NCI-H345 treated with DMSO at 0.1 percent for 48 hours (cell line): Measurements from ENCODE around the gene BTD.

Experiments used
- DNase-seq: peaks from one replicate; lab custom pipeline; 2025; ENCODE audit not compliant: unreplicated experiment; lab: John Stamatoyannopoulos, UW

BTD gene

DNA sequence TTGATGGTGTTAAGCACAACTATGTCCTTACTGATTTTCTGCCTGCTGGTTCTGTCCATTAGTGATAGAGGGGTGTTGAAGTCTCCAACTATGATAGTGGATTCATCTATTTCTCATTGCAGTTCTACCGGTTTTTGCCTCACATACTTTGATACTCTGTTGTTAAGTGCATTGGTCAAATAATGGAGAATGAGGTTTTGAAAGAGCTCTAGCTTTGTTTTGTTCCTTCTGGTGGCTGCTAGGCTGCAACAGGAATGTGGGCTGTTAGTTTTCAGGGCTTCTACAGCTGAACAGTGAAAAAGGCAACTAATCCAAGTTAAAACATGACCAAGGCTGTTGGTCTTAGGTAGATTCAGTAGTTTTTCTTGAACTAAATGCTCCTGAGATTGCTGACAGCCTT lies 62.6 kb downstream of the BTD start:
- no peak for DNase-seq

DNA sequence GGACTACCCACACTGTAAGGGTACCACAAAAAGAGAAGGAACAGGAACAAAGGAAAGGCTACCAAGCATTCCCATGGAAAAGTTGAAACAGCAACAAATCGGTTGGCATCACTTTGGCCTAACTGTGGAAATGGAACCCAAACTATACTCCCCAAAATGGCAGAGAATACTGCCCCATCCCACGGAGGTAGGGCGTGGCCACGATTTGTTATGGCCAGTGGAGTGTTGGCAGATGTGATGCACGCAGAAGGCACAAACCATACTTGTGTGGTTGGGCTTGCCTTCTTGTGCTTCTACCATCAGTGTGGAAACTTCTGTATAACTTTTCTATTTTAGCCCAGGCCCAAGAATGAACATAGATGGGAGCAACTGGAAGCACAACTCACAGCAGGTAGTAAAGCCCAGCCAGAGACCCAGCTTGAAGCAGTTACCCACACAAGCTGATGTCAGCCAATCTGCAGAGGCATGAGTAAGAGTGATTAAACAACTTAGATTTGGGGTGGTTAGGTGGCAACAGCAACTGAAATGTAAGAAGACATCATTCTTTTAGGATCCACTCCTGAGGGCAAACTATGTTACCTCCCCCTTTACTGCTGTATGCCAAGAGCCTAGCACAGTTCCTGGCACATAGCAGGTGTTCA lies 64.1 kb downstream of the BTD start:
- DNase-seq: no peak

DNA sequence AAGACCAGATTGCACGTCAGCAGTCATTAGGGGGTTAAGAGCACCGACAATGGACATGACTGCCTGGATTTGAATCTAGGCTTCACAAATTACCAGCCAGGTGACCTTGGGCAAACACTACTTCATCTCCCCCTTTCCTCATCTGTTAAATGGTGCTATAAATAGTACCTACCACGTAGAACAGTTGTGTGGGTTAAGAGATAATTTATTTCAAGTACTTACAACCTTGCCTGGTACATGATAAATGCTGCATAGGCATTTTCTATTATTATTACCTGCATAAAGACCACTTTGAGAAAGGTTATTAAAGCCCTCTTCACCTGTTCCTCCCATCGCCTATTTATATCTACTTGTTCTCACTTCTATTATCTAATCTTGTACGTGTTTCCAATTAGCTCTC lies 64.7 kb downstream of the BTD start:
- no peak for DNase-seq

DNA sequence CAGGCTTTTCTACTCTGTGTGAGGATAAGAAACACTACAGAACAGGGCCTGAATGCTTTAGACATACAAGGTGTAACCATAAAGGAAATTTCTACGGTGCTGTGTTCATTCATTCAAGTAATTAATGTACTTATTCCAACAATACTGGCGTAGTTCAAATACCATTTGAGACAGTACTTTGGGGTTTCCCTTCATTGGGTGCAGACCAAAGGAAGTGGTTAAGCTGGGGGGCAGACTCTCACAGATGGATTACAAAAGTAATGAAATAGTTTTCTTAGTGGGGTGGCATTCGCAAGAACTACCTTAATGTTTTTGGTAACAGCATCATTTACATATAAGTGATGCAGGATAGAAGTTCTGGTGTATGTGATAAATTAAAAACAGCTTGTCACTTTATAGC lies 65.9 kb downstream of the BTD start:
- DNase-seq: no peak

DNA sequence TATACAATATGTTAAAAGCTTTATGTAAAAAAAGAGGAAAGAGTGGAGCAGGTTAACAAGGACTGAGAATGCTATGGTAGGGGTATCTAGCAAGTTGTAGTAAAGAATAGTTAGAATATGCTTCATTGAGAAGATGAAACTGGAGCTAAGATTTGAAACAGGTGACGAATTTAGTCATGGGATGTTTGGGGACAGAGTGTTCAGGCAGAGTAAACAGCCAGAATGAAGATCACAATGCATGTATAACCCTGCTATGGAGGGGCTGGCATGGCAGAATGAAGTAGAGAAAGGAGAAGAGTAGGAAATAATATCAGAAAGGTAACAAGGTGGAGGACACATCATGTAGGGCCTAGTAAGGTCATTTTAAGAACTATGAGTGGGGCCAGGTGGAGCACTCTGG lies 72.0 kb downstream of the BTD start:
- DNase-seq: no peak

DNA sequence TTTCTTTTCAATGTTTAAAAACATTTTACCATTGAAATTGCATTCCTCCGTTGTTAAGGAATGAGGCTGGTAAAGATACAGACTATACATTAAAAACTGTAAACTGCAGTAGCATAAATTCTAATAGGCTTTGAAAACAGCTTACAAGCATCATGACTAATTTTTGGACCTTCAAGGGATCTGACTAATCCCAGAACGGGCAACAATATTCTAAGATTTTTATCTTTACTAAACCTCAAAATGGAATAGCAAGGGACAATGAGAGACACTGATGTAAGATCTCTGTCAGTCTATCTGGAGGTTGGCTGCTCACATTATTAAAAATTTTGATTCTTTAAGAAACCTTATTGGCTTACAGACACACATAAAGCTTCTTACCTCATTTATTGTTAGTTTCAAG lies 74.7 kb downstream of the BTD start:
- no peak for DNase-seq

DNA sequence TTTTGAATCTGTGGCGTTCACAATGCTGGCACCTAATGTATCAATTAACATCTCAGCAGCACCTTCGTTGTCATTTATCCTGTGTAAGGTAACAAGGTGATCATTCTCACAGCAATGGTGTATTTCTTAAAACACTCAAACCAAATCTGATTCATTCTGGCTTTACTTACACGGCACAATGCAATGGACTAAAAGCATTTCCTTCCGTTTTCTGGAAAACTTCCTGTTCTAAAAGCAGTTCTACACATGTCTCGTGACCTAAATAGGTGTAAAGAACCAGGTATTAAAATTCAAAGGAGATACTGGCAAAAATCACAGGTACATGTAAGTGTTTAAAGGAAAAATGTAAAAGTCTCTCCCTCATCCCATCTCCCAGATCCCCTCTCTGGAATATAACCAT lies 77.8 kb downstream of the BTD start:
- no peak for DNase-seq

DNA sequence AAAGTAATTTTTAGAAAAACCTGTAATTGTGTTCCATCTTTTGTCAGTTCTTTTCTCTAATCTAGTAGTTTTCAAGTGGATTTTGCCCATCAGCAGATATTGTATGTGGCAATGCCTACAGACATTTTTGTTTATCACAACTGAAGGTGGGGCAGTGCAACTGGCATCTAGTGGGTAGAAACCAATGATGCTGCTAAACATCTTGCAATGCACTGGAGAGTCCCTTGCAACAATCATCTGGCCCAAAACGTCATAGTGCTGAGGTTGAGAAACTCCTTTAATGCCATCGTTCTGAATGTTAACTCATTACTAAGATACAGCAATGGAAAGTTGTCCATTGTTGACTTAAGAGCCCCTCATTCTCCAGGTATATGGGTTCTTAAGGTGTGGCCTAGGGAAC lies 80.1 kb downstream of the BTD start:
- DNase-seq: no peak

DNA sequence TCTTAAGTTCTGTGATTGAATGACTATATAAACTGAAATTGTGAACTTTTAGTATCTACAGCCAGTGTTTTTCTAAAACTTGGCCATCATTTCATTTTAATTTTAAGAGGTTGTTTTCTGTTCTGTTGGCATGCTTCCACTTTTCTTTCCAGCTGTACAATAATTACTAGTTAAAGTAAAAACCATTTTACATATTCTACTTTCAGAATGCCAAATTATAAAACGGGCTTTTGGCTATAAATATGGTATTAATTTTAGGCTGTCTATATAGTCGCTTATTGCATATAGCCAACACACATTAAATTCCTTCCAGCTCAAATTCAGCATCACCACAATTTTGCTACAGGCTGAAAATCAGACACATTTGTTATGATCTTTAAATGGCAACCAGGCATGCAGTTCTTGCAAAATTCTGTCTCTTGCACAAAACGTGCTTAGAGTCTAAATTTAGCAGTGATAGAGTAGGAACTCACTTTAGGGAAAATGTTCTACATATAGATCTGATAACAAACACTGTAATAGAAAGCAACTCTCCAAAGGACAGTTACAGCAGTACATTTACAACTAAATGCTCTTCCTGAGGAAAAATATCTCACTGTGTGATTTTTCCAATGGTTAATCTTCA lies 81.1 kb downstream of the BTD start:
- no peak for DNase-seq

DNA sequence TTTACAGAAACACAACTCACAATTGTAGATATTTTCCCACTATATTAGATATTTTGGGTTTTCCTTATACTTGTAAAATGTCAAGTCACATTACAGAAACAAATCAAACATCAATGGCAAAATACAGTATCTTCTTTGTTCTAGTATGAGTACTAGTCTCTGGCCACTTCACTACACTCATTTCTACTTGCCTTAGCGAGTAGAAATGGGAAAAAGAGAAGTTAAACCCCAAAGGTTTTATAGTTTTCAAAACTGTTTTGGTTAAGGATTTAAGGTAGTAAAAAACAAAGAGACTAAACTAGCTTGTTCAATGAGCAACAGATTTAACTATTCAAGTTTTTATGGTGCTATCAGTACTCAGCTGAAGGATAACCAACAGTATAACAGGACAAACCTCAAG lies 81.7 kb downstream of the BTD start:
- no peak for DNase-seq

DNA sequence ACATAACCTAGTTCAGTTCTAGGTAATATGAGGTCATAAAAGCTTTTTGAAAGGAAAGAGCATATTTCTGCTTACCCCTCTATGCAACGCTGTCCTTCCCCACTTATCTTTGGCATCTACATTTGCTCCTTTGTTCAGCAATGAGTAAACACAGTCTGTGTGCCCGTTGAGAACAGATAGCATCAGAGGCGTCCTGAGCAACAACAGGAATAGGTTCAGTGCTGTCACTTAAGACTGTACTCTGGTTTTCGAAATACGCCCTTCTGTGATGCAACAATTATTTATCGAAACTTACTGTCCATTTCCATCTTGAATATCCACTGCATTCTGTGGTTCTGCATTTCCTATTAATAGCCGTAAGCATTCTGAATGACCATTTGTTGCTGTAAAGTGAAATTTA lies 84.4 kb downstream of the BTD start:
- no peak for DNase-seq

DNA sequence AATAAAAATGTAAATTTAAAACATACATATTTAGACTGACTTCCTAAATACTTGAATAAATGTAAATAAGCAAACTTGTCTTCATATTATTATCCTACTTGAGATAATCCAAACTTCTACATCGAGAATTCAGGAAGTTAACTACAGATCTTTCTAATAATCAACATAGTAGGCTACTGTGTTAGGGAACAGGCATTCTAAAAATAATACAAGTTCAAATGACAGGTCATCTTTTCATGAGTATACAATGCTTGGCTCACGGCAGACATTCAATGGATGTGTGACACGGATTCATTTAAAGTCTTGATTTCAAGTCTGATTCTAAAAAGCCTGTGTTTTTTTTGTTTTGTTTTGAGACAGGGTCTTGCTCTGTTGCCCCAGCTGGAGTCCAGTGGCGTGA lies 88.7 kb downstream of the BTD start:
- DNase-seq: no peak

DNA sequence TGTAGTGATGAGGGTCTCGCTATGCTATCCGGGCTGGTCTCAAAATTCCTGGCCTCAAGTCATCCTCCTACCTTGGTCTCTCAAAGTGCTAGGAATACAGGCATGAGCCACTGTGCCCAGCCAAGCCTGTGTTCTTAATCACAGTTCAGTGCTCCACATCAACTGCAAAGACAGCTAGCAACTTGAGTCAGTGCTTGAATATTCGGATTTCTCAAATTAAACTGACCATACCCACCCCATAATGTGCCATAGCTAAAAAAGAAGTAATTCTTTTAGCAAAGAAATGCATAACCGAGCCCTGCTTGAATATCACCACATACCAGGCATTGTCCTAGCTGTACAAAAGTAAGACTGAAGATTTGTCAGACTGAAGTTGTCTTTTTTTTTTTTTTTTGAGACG lies 89.2 kb downstream of the BTD start:
- no peak for DNase-seq

DNA sequence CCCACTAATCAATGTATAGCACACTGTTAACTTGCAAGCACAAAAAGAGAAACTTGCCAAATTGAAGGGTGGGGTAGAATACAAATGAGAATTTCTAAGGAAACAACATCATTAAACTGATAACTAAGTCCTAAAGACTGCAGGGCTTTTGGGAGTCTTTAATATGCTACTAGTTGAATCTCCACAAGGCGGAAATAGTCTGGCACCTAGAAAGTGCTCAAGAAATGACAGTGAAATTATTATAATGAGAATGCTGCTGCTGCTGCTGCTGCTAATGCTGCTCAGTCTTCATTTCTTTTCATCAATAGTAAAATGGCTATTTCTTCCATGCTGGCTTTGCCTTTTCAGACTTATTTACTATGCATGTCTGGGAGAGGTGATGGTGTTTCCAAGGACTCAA lies 91.8 kb downstream of the BTD start:
- DNase-seq: no peak

DNA sequence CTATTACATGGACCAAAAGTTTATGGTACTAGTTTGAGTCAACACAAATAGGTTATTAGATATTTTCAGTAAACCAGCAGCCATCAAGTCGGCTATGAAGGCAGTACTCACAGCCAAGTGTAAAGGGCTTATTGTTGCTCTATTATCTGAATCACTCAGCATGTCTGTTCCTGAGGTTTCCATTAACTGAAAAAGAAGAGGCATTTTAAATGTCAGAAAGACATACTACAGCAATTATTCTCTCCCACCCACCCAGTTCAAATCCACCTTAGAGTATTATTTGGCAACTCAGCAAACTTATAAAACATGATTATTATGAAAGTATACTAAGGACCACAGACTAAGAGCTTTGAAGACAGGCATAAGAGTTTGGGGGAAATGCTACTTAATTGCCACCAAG lies 93.1 kb downstream of the BTD start:
- no peak for DNase-seq
